IPS-15b (cell line): ENCODE data around the gene KCNG4.
"Not testable (repeated sequence)": the region's sequence is repeated elsewhere in the genome, so short reads cannot be mapped to it uniquely, and the experiment has no call there.

ENCODE experiments used
- H3K27me3 ChIP-seq: one replicate; pipeline ENCODE4 v1.6.1; 2013; ENCODE audit warnings: low read length; ENCODE audit not compliant: control insufficient read depth, insufficient read depth
- H3K36me3 ChIP-seq: one replicate; pipeline ENCODE4 v1.6.1; 2013; ENCODE audit warnings: low read length; ENCODE audit not compliant: control insufficient read depth, insufficient read depth
- H3K4me1 ChIP-seq: one replicate; pipeline ENCODE4 v1.6.1; 2013; ENCODE audit warnings: mild to moderate bottlenecking, low read length; ENCODE audit not compliant: control insufficient read depth, insufficient read depth
- H3K4me3 ChIP-seq: one replicate; pipeline ENCODE4 v1.5.1; 2013; ENCODE audit warnings: low read depth, low read length
- H3K9ac ChIP-seq: one replicate; pipeline ENCODE4 v1.6.1; 2013; ENCODE audit warnings: low read depth, mild to moderate bottlenecking, low read length
- H3K9me3 ChIP-seq: one replicate; pipeline ENCODE4 v1.6.1; 2013; ENCODE audit warnings: mild to moderate bottlenecking, low read length; ENCODE audit not compliant: control insufficient read depth, insufficient read depth

Gene KCNG4

DNA sequence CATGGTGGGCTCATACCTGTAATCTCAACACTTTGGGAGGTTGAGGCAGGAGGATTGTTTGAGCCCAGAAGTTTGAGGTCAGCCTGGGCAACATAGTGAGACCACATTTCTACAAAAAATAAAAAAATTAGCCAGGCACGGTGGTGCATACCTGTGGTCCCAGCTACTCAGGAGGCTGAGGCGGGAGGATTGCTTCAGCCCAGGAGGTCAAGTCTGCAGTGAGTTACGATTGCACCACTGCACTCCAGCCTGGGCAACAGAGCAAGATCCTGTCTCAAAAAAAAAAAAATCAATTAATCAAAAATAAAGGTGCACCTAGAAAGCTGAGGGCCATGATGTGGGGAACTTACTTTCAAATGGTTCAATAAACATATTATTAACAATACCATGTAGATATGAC, 23.7 kb downstream of the KCNG4 start:
- not testable (repeated sequence) for H3K4me1 ChIP-seq, H3K27me3 ChIP-seq, H3K4me3 ChIP-seq, H3K9ac ChIP-seq, H3K36me3 ChIP-seq, H3K9me3 ChIP-seq

DNA sequence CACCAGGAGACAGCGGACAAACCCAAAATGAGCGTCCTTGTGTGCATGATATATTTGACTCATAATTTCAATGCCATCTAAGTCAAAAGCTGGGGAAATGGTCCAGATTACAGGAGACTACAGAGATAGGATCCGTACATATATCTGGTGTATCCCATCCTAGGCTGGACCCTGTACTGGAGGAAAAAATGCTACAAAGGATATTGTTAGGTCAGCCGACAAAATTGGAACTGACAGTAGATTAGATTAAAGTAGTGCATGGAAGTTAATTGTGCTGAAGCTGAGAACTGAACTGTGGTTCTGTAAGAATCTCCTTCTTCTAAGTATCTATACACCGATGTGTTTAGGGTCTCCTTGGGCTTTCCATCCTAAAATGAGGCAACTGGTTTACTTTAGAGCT, 24.3 kb downstream of the KCNG4 start:
- Histone ChIP-seq H3K9me3 (no peaks in the 10 kb centered on the region), H3K36me3 (no peaks in the 10 kb centered on the region), H3K4me1 (no peaks in the 10 kb centered on the region), H3K9ac (no peak overlapping the region), H3K4me3 (no peak overlapping the region), H3K27me3 (no peaks in the 10 kb centered on the region)

DNA sequence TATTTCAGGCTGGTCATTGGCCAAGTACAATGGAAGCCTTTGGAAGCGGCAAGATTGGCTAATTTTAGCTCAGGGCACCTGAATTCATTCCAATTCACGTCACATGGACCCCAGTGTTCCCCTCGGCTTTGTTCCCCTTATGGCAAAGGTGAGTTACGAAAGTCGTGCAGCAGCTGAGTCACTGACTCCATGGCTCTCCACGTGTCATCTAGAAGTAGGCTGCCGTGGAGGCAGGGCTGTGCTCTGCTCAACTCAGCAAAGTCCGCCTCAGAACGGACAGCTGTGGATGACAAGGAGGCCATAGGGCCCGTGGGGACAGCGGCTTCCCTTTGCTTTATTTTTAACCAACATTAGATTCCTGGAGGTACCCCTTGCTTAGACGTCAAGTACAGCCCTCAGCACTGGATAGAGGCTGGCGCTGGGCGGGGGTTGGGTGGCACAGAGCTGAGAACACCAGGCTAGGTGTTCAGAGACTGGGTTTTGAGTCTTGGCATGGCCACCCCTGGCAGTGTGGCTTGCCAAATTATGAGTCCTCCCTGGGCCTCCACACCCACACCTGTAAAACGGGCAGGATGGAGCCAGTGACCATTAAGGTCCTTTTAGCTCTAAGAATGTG, 25.3 kb downstream of the KCNG4 start:
- Histone ChIP-seq H3K27me3 (no peaks in the 10 kb centered on the region), H3K4me3 (no peak overlapping the region), H3K4me1 (no peaks in the 10 kb centered on the region), H3K9ac (no peak overlapping the region), H3K36me3 (no peaks in the 10 kb centered on the region), H3K9me3 (no peaks in the 10 kb centered on the region)

DNA sequence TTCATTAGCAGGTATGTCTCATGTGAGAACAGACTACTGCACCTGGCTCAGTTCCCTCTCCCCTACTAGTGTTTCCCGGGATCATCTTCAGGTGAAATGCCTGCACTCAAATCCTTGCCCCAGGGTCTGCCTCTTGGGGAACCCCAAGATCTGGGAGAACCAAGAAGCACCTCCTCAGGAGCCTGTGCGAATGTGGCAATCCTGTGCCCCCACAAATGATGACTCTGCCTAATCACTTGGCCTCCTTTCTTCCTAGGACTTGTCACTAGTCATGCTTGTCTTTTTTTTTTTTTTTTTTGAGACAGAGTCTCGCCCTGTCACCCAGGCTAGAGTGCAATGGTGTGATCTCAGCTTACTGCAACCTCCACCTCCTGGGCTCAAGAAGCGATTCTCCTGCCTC, 27.2 kb downstream of the KCNG4 start:
- no peaks in the 10 kb centered on the region for H3K27me3 ChIP-seq

DNA sequence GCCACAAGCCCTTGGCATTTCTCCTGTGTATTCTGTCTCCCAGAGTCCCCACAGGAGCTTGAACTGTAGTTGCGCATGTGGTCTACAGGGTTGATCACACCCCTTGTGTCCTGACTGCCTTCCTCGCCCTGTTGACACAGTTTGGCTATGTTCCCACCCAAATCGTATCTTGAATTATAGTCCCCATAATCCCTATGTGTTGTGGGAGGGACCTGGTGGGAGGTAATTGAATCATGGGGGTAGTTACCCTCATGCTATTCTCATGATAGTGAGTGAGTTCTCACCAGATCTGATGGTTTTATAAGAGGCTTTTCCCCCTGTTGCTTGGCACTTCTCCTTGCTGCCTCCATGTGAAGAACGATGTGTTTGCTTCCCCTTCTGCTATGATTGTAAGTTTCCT, 27.7 kb downstream of the KCNG4 start:
- H3K9ac ChIP-seq: no peak overlapping the region
- no peaks in the 10 kb centered on the region for H3K36me3 ChIP-seq
- H3K4me3 ChIP-seq: no peak overlapping the region
- H3K27me3 ChIP-seq: no peaks in the 10 kb centered on the region
- H3K9me3 ChIP-seq: no peaks in the 10 kb centered on the region
- H3K4me1 ChIP-seq: no peaks in the 10 kb centered on the region

More for the DNA sequence above, 27.2 kb downstream of the KCNG4 start:
- Histone ChIP-seq H3K36me3 (no peaks in the 10 kb centered on the region), H3K9me3 (no peaks in the 10 kb centered on the region), H3K4me1 (no peaks in the 10 kb centered on the region), H3K9ac (no peak overlapping the region), H3K4me3 (no peak overlapping the region)

DNA sequence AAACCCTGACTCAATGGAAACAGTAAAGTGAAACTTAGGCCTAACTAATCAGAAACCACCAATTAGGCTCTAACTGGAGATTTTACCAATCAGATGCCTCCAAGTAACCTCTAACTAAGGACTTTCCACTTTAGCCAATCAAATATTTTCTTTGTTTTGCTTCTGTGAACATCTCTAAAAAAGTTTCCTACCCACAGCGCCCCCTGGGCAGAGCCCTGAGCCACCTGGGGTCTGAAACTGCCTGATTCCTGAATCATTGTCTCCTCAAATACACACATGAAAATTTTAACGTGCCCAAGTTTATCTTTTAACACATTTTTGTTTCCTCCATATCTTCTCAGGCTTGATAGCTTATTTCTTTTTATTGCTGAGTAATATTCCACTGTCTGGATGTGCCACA, 29.8 kb downstream of the KCNG4 start:
- Histone ChIP-seq H3K9me3 (no peaks in the 10 kb centered on the region), H3K36me3 (no peaks in the 10 kb centered on the region), H3K4me1 (no peaks in the 10 kb centered on the region), H3K4me3 (no peak overlapping the region), H3K9ac (no peak overlapping the region), H3K27me3 (no peaks in the 10 kb centered on the region)

DNA sequence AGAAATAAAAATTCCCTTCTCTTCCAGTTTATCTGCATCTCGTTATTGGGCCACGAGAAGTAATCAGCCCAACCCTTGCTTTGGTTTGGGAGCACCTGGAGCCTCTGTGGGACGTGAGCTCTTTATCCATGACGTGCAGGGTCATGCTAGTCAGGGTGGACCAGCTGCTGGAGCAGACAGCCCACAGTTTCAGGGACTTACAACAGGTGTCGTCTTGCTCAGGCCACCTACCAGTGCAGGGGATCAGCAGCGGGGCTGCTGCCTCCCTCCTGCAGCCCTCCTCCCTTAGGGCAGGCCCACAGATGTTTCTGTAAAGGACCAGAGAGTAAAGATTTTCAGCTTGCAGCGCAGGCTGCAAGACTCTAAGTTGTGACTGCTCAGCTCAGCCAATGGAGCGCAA, 31.9 kb downstream of the KCNG4 start:
- no peaks in the 10 kb centered on the region for H3K4me1 ChIP-seq
- no peaks in the 10 kb centered on the region for H3K9me3 ChIP-seq
- no peak overlapping the region for H3K4me3 ChIP-seq
- H3K9ac ChIP-seq: no peak overlapping the region
- H3K27me3 ChIP-seq: no peaks in the 10 kb centered on the region
- H3K36me3 ChIP-seq: no peaks in the 10 kb centered on the region

DNA sequence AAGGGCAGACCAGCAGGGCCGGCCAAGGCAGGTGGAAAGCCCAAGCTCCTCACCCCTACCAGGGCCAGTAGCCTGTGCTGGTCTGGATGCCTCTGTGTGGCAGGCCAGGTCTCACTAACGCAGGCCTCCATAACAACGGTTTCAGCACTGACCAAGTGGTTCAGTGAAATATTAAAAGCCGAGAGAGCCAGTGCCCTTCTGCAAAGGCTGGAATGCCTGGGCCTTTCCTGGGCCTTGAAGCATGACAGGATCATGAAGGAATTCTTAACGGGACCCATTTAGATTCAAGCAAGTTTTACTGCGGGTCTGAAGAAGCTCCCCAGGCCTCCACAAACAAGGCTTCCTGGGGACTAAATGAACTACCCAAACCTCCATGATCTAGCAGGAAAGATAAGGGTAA, 32.6 kb downstream of the KCNG4 start:
- Histone ChIP-seq H3K36me3 (no peaks in the 10 kb centered on the region), H3K4me1 (no peaks in the 10 kb centered on the region), H3K9me3 (no peaks in the 10 kb centered on the region), H3K4me3 (no peak overlapping the region), H3K27me3 (no peaks in the 10 kb centered on the region), H3K9ac (no peak overlapping the region)

DNA sequence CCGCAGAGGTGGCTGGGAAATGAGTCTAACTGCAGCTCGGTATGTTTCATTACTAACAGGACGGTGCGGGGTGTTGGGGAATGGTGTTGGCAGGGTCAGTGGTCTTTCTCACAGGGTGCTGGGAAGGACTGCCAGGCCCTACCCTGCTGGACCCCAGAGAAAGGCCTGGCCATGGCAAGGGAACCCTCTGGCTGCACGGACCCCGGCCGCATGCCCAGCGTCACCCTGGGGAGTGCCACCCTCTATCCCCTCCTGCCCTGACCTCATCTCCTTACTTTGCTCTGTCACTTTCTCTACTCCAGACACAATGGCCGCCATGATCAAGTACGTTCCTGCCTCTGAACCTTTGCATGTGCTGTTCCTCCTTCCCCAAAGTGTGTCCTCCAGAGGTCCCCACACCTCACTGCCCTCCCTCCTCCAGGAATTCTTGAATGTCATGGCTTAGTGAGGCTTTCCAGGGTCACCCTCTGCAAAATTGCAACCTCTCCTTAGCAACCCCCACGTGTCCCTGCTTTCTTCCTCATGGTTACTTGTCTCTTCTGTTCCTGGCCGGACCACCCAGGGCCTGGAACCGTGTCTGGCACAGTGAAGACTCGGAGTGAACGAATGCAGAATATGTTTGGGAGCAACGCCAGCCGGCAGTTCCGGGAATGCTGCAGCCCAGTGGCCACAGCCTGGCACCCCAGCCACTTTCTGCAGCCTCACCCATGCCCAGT, 33.7 kb downstream of the KCNG4 start:
- no peak overlapping the region for H3K9ac ChIP-seq
- no peaks in the 10 kb centered on the region for H3K4me1 ChIP-seq
- no peaks in the 10 kb centered on the region for H3K27me3 ChIP-seq
- H3K9me3 ChIP-seq: no peaks in the 10 kb centered on the region
- no peaks in the 10 kb centered on the region for H3K36me3 ChIP-seq
- no peak overlapping the region for H3K4me3 ChIP-seq

DNA sequence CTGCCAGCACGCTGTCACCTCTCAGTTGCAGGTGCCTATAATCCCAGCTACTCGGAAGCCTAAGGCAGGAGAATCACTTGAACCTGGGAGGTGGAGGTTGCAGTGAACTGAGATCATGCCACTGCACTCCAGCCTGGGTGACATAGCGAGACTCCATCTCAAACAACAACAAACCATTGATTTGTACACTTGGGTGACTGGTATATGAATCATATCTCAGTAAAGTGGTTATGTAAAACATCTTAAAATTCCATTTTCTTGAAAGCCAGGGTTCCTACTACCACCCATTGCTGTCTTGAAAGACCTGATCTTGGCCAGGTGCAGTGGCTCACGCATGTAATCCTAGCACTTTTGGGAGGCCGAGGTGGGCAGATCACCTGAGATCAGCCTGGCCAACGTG, 34.7 kb downstream of the KCNG4 start:
- H3K9me3 ChIP-seq, H3K36me3 ChIP-seq, H3K9ac ChIP-seq, H3K4me1 ChIP-seq, H3K4me3 ChIP-seq, H3K27me3 ChIP-seq: not testable (repeated sequence)

DNA sequence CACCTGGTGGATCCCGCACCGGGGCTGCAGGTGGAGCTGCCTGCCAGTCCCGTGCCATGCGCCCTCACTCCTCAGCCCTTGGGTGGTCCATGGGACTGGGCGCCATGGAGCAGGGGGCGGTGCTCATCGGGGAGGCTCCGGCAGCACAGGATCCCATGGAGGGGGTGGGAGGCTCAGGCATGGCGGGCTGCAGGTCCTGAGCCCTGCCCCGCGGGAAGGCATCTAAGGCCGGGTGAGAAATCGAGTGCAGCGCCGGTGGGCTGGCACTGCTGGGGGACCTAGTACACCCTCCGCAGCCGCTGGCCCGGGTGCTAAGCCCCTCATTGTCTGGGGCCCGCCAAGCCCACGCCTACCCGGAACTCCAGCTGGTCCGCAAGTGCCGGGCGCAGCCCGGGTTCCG, 35.3 kb downstream of the KCNG4 start:
- not testable (repeated sequence) for H3K4me3 ChIP-seq, H3K36me3 ChIP-seq, H3K4me1 ChIP-seq, H3K27me3 ChIP-seq, H3K9ac ChIP-seq, H3K9me3 ChIP-seq

DNA sequence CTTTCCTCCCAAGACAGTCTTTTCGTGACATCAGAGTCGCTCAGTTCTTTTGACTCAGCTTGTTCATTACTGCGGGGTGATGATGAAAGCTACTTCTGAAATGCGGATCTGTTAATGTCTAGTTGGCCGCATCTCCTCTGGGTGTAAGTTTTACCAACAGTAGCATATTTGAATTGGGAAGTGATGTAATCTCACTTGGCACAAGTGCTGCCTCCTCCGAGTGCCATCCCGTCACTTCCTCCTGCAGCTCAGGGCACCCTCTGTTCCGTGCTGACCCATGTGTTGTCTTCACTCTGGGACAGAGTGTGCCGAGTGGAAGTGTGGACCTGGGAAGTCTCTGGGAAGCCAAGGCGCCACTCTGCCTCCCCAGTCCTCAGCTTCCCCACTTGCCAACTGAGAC, 40.0 kb downstream of the KCNG4 start:
- Histone ChIP-seq H3K9ac (no peak overlapping the region), H3K4me3 (no peak overlapping the region), H3K9me3 (no peaks in the 10 kb centered on the region), H3K27me3 (no peaks in the 10 kb centered on the region), H3K36me3 (no peaks in the 10 kb centered on the region), H3K4me1 (no peaks in the 10 kb centered on the region)
